Activated naive CD8-positive, alpha-beta T cell treated with anti-CD3 and anti-CD28 coated beads, Interleukin-2, amount 50 U/mL, for 16 hours (primary cell): ENCODE data around the gene ZNF230.

Experiments used
- DNase-seq: peaks from one replicate; pipeline ENCODE4 v3.0.0-alpha.2; 2020; ENCODE audit warnings: low read depth, low spot score

Gene ZNF230

GRCh38 chr19:44002566-44003460 lies at the start of gene ZNF230:
TSS of gene ZNF230 (plus strand) at chr19:44002957. CDS start at chr19:44007079, 4,122 bp downstream.
- peak; percentile 67 for DNase-seq

GRCh38 chr19:43956827-43957226 lies 45.9 kb upstream of the ZNF230 start:
- no peak for DNase-seq

- DNase-seq = no peak
Measured at GRCh38 chr19:43957891-43958290, 44.9 kb upstream of the ZNF230 start.

GRCh38 chr19:43960411-43960810 lies 42.3 kb upstream of the ZNF230 start:
- no peak for DNase-seq

DNA sequence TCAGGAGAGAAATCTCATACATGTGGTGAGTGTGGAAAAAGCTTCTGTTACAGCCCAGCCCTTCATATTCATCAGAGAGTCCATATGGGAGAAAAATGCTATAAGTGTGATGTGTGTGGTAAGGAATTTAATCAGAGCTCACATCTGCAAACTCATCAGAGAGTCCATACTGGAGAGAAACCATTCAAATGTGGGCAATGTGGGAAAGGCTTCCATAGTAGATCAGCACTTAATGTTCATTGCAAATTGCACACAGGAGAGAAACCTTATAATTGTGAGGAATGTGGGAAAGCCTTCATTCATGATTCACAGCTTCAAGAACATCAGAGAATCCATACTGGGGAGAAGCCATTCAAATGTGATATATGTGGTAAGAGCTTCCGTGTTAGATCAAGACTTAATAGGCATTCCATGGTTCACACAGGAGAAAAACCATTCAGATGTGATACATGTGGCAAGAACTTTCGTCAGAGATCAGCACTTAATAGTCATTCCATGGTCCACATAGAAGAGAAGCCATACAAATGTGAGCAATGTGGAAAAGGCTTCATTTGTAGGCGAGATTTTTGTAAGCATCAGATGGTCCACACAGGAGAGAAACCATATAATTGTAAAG lies 36.6 kb upstream of the ZNF230 start:
- no peak for DNase-seq

DNA sequence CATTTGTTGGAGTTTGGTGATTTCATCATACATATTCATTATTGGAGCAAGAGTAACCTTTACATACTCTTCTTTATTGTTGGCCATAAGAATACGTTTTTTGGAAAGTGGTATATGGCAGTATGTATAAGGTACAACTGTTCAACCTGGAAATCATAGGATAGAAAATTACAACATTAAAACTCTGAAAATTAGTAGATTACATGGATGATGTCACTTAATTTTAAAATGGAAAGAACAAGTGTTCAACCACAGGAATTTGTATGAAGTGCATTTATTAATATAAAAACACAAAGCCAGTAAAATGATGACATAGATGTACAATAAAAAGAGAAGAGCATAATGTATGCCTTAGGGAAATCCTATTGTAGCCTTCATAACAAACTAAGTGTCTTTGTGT lies 26.0 kb upstream of the ZNF230 start:
- DNase-seq = no peak

DNA sequence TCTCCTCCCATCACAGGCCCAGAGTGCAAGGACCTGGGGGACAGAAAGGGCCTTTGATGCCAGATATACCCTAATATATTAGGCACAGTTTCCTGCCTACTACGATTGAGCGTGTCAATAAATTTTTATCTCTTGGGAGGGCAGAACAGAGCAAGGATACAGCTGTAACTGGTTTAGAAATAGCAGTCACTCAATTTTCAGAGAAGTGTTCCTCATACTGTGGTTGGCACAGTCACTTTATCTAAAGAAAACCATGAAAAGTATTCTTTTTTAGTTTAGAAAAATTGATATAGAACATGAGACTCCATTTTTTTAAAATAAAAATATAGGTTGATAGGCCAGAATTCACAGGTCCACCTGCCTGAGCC lies 19.2 kb upstream of the ZNF230 start:
- no peak for DNase-seq

DNA sequence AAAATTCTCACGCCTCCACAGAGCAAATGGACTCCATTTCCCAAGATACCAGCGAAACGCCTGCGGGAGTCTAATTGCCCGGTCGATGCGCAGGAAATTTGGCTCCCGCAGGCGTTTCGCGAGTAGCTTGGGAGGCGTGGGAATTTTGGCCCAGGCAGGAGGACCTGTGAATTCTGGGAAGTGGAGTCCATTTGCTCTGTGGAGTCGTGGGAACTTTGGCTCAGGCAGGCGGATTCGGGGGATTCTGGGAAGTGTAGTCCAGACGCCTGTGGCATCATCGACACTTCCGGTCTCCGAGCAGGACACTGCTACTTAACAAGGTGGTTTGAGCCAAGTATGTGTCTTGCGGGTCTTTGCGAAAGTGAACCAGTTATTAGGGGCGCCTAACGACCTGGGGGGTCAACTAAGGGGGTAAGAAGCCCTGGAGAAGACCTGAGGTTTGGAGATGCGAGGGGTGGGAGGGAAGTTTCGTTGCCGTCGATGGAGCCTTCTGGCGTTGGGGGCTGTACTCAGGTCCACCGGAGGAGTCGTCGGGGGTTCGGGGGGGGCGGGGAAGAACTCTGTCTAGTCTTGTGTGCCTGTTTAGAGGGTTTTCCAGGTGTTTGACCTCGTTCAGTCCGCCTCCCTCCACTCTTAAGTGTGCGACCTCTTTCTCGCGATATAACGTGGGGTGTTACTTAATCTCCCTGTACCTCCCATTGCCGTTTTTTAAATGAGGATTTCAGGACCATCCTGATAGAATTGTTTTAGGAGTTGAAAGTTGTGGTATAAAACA lies 18.7 kb upstream of the ZNF230 start, which contains the start of gene ZNF155:
Gene ZNF155 (plus strand): TSS at position 277 of the 775 bp plus-strand sequence. CDS start 4,356 bp downstream, outside the sequence.
- DNase-seq = no peak

- DNase-seq = no peak
Measured at GRCh38 chr19:43984687-43985000, 18.1 kb upstream of the ZNF230 start.

GRCh38 chr19:43997631-43998290 lies 5.0 kb upstream of the ZNF230 start:
- DNase-seq = no peak

- no peak for DNase-seq
Measured at GRCh38 chr19:44002212-44002565, 568 bp upstream of the ZNF230 start.

DNA sequence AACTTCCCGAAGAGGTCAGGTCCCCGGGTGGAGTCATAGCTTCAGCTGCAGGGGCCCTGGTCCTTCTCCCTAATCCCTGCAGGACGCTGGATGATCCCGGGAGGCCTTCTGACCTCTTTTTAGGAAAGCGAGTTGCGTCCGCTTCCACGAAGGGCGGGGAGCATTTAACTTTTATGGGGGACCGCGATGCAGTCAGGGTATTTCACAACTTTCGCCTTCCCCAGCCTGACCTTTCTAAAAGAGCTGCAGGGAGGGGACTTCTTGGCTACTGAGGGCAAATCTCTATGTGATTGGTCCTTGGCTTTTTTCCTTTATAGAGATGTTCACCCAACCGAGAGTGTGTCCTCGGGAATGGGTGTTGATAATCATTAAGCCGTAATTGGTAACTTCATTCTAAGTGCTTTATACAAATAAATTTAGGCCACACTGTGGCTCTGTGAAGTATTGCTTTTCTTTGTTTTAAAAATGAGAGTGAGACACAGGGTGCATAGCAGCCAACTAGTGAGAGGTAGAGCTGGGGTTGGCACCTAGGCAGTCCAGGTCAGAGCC lies 778 bp downstream of the ZNF230 start:
- DNase-seq = no peak

DNA sequence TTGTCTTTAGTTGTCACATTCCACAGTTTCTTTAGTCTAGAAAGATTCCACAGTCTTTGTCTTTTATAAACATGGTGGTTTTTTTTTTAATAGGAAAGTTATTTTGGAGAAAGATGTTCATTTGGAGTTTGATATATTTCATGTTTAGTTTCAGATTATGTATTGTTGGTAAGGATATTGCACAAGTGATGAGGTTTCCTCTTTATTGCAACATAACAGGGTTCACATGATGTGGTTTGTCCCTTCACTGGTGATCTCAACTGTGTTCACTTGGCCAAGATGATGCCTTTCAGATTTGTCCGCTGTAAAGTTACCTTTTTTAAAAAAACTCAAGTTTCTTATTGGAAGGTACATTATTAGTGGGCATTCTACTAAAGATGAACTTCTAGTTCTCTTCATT lies 3.2 kb downstream of the ZNF230 start:
- no peak for DNase-seq

DNA sequence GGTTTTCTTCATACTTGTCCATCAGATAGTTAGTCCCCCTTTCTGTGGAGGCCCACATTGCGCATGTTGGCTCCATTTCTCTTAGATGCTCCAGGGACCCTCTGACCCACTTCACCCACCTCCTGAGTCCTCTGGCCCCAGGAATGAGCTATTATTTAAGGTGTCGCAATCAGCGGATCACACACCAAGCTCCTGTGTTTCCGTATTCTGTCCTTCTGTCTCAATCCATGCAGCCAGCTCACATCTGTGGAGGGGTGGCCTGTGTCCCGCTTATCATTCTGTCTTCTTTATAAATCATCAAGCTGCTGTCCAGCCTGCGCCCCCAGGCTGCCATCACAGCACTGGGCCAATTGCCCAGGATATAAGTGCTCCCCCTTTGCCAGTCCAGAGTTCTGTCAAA lies 4.7 kb downstream of the ZNF230 start:
- no peak for DNase-seq

DNA sequence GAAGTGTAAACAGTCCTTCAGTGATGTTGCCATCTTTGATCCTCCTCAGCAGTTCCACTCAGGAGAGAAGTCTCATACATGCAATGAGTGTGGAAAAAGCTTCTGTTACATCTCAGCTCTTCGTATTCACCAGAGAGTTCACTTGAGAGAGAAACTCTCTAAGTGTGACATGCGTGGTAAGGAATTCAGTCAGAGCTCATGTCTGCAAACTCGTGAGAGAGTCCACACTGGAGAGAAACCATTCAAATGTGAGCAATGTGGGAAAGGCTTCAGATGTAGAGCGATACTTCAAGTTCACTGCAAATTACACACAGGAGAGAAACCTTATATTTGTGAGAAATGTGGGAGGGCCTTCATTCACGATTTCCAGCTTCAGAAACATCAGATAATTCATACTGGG lies 7.7 kb downstream of the ZNF230 start:
- DNase-seq = no peak

GRCh38 chr19:44019498-44019897 lies 16.7 kb downstream of the ZNF230 start:
- DNase-seq = no peak

- DNase-seq = no peak
Measured at GRCh38 chr19:44021221-44021620, 18.5 kb downstream of the ZNF230 start.

DNA sequence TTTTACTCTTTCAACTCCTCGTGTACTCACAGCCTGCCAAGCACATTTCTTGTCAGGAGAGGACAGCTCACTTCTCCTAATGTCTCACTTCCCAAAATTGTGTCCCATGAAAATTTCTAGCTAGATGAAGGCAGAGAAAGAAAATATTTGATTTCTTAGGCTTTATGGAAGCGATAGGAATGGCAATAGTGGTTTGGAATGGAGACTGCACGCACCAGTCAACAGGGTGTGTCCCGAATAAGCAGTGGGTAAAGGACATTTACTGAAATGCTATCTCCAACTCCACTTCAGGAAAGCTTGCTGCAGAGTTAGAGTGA lies 22.1 kb downstream of the ZNF230 start:
- DNase-seq = no peak

DNA sequence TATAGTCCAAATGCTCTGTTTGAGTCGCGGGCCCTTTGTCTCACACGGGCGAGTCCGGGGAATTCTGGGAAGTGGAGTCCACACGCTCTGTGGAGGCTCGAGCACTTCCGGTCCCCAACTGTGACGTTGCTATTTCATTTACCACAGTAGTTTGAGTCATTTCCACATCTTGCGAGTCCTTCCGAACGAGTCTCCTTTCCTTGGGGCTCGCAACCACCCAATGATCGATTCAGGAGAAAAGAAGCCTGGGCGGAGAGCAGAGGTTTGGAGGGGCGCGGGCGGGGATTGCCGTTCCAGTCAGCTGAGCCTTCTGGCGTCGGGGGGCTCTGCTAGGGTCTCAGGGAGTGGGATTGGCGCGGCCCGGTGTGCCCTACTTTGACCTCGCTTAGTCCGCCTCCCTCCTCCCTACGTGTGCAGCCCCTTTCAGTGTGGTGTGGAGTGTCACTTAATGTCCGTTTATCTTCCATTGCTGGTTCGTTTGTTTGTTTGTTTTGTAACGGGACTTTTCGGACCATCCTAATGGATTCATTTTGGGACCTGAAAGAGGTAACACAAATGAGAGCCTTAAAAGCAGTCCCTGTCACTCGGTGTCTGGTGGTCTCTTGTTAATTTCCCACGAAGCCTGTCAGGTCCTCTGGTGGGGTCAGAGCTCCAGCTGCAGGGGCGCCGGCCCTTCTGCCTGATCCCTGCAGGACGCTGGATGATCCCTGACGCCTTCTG lies 22.6 kb downstream of the ZNF230 start, which contains the start of gene ZNF222:
Gene ZNF222 (plus strand): TSS at position 163 of the 720 bp plus-strand sequence. CDS start 58 bp downstream, at position 221.
- DNase-seq = peak; percentile 64

DNA sequence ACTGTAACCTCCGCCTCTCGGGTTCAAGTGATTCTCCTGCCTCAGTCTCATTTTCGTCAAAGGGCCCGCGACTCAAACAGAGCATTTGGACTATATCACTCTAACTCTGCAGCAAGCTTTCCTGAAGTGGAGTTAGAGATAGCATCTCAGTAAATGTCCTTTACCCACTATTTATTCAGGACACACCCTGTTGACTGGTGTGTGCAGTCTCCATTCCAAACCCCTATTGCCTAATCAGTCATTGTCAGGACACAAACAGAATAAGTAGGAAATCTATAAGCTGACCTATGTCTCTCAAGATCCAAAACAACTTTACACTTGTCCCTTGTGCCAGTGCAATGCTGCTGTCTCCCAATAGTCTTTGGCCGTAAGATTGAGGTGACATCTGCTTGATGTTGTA lies 23.9 kb downstream of the ZNF230 start:
- no peak for DNase-seq

DNA sequence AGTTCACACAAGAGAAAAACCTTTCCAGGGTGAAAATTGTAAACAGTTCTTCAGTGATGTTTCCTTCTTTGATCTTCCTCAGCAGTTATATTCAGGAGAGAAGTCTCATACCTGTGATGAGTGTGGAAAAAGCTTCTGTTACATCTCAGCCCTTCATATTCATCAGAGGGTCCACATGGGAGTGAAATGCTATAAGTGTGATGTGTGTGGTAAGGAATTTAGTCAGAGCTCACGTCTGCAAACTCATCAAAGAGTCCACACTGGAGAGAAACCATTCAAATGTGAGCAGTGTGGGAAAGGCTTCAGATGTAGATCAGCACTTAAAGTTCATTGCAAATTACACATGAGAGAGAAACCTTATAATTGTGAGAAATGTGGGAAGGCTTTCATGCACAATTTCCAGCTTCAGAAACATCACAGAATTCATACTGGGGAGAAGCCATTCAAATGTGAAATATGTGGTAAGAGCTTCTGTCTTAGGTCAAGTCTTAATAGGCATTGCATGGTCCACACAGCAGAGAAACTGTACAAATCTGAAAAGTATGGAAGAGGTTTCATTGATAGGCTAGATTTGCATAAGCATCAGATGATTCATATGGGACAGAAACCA lies 29.3 kb downstream of the ZNF230 start:
- DNase-seq = no peak
